ENCODE results near the gene MMP1. TPM values are rescaled to one million over a fixed set of nuclear protein-coding genes. Genes with fewer than 3 reads are reported as not detected.

The MMP1 gene
- total and polyA plus RNA-seq, 2 of the 4 experiments (the other 2 are of a cell fraction) = 166 to 245 TPM

DNA sequence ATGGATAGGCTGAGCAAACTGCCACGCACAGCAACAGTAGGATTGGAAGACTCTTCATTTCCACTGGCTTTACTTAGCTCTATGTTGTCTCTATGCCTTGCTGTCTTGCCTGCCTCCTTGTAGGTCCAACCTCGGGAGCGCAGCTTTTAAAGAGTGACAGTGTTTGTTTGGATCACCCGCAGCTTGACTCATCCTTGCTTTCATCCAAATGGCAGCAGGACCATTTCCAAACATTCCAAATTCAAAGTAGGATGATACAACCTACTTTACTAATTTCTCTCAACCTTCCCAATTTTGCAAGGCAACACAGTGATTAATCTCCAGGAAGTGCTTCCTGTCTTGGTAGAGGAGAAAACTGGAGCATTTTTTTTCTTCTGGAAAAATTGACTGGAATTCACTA, 45.5 kb upstream of the MMP1 start, which contains the start of gene MMP3:
Gene MMP3 (minus strand): TSS at position 121 of the 400 bp plus-strand sequence. CDS start 63 bp downstream, at position 58.
- peak; percentile 72 for ATAC-seq (ENCODE audit: low read depth)
- H3K9me1 ChIP-seq (ENCODE audit: insufficient read depth, low read length) = peaks cover 7% of the 10 kb centered on the region
- H4K91ac ChIP-seq (ENCODE audit: insufficient read depth, low read depth, low read length) = no peak within 1 kb of the TSS
- no peaks in the 10 kb centered on the region for H3K36me3 ChIP-seq (ENCODE audit: control insufficient read depth, insufficient read depth, low read length)
- H3K14ac ChIP-seq (replicated peaks; ENCODE audit: low read depth, low read length) = peak within 1 kb of the TSS; percentile 78; the same call in 1 of the 2 replicates
- no peak within 1 kb of the TSS for H2AK5ac ChIP-seq (ENCODE audit: low read depth, low read length)
- peak; percentile 10 for DNase-seq
- intact Hi-C loops (cut with micrococcal nuclease) (no loop called here), in situ Hi-C loops (cut with MboI; ENCODE audit: low sequenced_read_pairs) (no loop called here), dilution Hi-C loops (cut with HindIII; ENCODE audit: low sequenced_read_pairs, unreplicated experiment) (no loop called here)
- H3K27ac ChIP-seq (ENCODE audit: insufficient read depth, low read length) = no peak within 1 kb of the TSS
- H3K9ac ChIP-seq (ENCODE audit: low read depth, low read length) = no peak within 1 kb of the TSS
- TF ChIP-seq CEBPB (IDR thresholded peaks at IDR 0.05; ENCODE audit: low read depth, low read length) (no peak), RCOR1 (IDR thresholded peaks at IDR 0.05; ENCODE audit: insufficient replicate concordance, low read length) (no peak), RFX5 (IDR thresholded peaks at IDR 0.05; ENCODE audit: low read depth, low read length) (no peak), BHLHE40 (IDR thresholded peaks at IDR 0.05; ENCODE audit: low read depth, low read length) (no peak), CHD1 (IDR thresholded peaks at IDR 0.05; ENCODE audit: low read depth, low read length) (no peak), MAFK (IDR thresholded peaks at IDR 0.05; ENCODE audit: low read depth, low read length) (no peak), RAD21 (IDR thresholded peaks at IDR 0.05; ENCODE audit: low read length) (no peak), NFE2L2 (IDR thresholded peaks at IDR 0.05; ENCODE audit: low read depth, low read length) (no peak), POLR2A (IDR thresholded peaks at IDR 0.05; ENCODE audit: low read depth, low read length) (no peak)
- TF ChIP-seq, protein P1, sequence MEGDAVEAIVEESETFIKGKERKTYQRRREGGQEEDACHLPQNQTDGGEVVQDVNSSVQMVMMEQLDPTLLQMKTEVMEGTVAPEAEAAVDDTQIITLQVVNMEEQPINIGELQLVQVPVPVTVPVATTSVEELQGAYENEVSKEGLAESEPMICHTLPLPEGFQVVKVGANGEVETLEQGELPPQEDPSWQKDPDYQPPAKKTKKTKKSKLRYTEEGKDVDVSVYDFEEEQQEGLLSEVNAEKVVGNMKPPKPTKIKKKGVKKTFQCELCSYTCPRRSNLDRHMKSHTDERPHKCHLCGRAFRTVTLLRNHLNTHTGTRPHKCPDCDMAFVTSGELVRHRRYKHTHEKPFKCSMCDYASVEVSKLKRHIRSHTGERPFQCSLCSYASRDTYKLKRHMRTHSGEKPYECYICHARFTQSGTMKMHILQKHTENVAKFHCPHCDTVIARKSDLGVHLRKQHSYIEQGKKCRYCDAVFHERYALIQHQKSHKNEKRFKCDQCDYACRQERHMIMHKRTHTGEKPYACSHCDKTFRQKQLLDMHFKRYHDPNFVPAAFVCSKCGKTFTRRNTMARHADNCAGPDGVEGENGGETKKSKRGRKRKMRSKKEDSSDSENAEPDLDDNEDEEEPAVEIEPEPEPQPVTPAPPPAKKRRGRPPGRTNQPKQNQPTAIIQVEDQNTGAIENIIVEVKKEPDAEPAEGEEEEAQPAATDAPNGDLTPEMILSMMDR (conservative IDR thresholded peaks at IDR 0.05; ENCODE audit: low read depth, low read length) = no peak
- TF ChIP-seq, protein P2, sequence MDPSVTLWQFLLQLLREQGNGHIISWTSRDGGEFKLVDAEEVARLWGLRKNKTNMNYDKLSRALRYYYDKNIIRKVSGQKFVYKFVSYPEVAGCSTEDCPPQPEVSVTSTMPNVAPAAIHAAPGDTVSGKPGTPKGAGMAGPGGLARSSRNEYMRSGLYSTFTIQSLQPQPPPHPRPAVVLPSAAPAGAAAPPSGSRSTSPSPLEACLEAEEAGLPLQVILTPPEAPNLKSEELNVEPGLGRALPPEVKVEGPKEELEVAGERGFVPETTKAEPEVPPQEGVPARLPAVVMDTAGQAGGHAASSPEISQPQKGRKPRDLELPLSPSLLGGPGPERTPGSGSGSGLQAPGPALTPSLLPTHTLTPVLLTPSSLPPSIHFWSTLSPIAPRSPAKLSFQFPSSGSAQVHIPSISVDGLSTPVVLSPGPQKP (IDR thresholded peaks at IDR 0.05; ENCODE audit: borderline replicate concordance, low read depth, low read length) = no peak
- TF ChIP-seq, protein P3, sequence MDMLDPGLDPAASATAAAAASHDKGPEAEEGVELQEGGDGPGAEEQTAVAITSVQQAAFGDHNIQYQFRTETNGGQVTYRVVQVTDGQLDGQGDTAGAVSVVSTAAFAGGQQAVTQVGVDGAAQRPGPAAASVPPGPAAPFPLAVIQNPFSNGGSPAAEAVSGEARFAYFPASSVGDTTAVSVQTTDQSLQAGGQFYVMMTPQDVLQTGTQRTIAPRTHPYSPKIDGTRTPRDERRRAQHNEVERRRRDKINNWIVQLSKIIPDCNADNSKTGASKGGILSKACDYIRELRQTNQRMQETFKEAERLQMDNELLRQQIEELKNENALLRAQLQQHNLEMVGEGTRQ (IDR thresholded peaks at IDR 0.05; ENCODE audit: low read depth, low read length) = no peak
- BruUV-seq (replicated peaks) = no TSS peak
- H3K56ac ChIP-seq (ENCODE audit: extremely low read depth, insufficient read depth, low read length) = no peak within 1 kb of the TSS
- H4K5ac ChIP-seq (ENCODE audit: low read depth, low read length) = no peak within 1 kb of the TSS
- H4K8ac ChIP-seq (ENCODE audit: low read depth in 2 of 2, low read length in 2 of 2) = peak within 1 kb of the TSS in 1 of 2 experiments; percentile 5; a peak in 1 of 4 replicates
- H2BK15ac ChIP-seq (ENCODE audit: low read depth, low read length) = 0 out of 3 replicates have a peak within 1 kb of the TSS, but pooled peaks have one; percentile 44
- ChIA-PET POLR2A (ENCODE audit: unreplicated experiment) (no interaction called here), CTCF (no interaction called here)
- H3K79me1 ChIP-seq (ENCODE audit: low read depth in 1 of 2, low read length in 2 of 2) = no peaks in the 10 kb centered on the region
- no peaks in the 10 kb centered on the region for H3K9me3 ChIP-seq (ENCODE audit: control insufficient read depth, insufficient read depth, low read length)
- no peaks in the 10 kb centered on the region for H4K20me1 ChIP-seq (ENCODE audit: insufficient read depth, low read length)
- H2BK120ac ChIP-seq (ENCODE audit: low read depth, low read length) = no peak within 1 kb of the TSS
- peak within 1 kb of the TSS; percentile 19 for H3K4ac ChIP-seq (ENCODE audit: low read depth, low read length)
- no peak within 1 kb of the TSS for H2AK9ac ChIP-seq (replicated peaks; ENCODE audit: low read depth, low read length, poor library complexity)
- no peaks in the 10 kb centered on the region for H3K27me3 ChIP-seq (ENCODE audit: control insufficient read depth, insufficient read depth, low read length)
- no peak within 1 kb of the TSS for H3K18ac ChIP-seq (ENCODE audit: low read depth, low read length)
- no peak within 1 kb of the TSS for H2AFZ ChIP-seq (replicated peaks; ENCODE audit: low read length, poor library complexity)
- H3K4me3 ChIP-seq (ENCODE audit: insufficient read depth, low read depth, low read length) = no peak within 1 kb of the TSS
- H3K23ac ChIP-seq (ENCODE audit: low read depth, low read length) = peak within 1 kb of the TSS; percentile 16; the same call in 1 of the 2 replicates
- H2BK20ac ChIP-seq (ENCODE audit: low read depth, low read length) = no peak within 1 kb of the TSS; the same call in 1 of the 2 replicates
- H3K4me1 ChIP-seq (ENCODE audit: control insufficient read depth, insufficient read depth, low read length) = peaks cover 4% of the 10 kb centered on the region
- H2BK5ac ChIP-seq (ENCODE audit: low read depth, low read length, poor library complexity, severe bottlenecking) = no peak within 1 kb of the TSS
- WGBS, 2 experiments (ENCODE audit: extremely low coverage in 2 of 2, insufficient read length in 1 of 2) = 100% methylated on average over 1 of the region's 4 CpGs; no CpG with 5 or more reads in 1 of the 2 experiments
- no peak within 1 kb of the TSS for H3K4me2 ChIP-seq (ENCODE audit: low read depth, low read length)

Measured in IMR-90 (cell line).